ENCODE data around the gene KRT33B. TPM values are rescaled to one million over a fixed set of nuclear protein-coding genes. Genes with fewer than 3 reads are reported as not detected.

Gene KRT33B
- total and polyA plus RNA-seq, 2 of the 13 experiments (the other 11 are each of a cell fraction or from before 2014, with no cell fraction given): not detected

- ATAC-seq (no peak), DNase-seq (ENCODE audit: low spot score) (no peak), FAIRE-seq (no peak)
- Histone ChIP-seq H3K9ac (ENCODE audit: insufficient read depth, low read depth, low read length) (no peak overlapping the region), H3K4me2 (ENCODE audit: low read depth, low read length) (no peak overlapping the region), H3K4me1 (ENCODE audit: insufficient read depth, low read length) (peaks cover 8% of the 10 kb centered on the region; the same call in 1 of the 2 replicates), H2AFZ (ENCODE audit: low read length) (no peak overlapping the region), H4K20me1 (ENCODE audit: insufficient read depth, low read length) (no peaks in the 10 kb centered on the region), H3K27ac (ENCODE audit: extremely low read length, insufficient read depth, low read length) (no peak overlapping the region), H3K36me3 (replicated peaks in 1 of 2; ENCODE audit: control insufficient read depth in 1 of 2, insufficient read depth in 2 of 2, low read length in 2 of 2) (no peaks in the 10 kb centered on the region), H3K27me3 (ENCODE audit: control insufficient read depth in 1 of 2, insufficient read depth in 2 of 2, low read length in 2 of 2) (no peaks in the 10 kb centered on the region; a peak in 1 of 5 replicates), H3K4me3 (replicated peaks in 1 of 3; ENCODE audit: insufficient read depth in 1 of 3, low read depth in 2 of 3, low read length in 3 of 3) (no peak overlapping the region), H3K9me3 (ENCODE audit: low read length) (no peaks in the 10 kb centered on the region), H3K79me2 (ENCODE audit: insufficient read depth, low read length) (no peaks in the 10 kb centered on the region)
- intact Hi-C loops (cut with micrococcal nuclease; ENCODE audit: unreplicated experiment): no loop called here
- 35% methylated on average over 5 of the region's 5 CpGs for WGBS (ENCODE audit: low lambda C conversion rate)
- in situ Hi-C loops (cut with HindIII; ENCODE audit: extremely low pct_ligation_motif_present, low pct_unique_long_range_greater_than_20kb): no loop called here
- TF ChIP-seq ZC3H4 (CRISPR knock-in tag; IDR thresholded peaks at IDR 0.05; ENCODE audit: borderline replicate concordance) (no peak), ZBTB37 (CRISPR knock-in tag; IDR thresholded peaks at IDR 0.05) (no peak), CBX2 (IDR thresholded peaks at IDR 0.05; ENCODE audit: low read depth, low read length) (no peak), CBX2 (CRISPR knock-in tag; IDR thresholded peaks at IDR 0.05; ENCODE audit: low read depth) (no peak), ZNF501 (CRISPR knock-in tag; IDR thresholded peaks at IDR 0.05) (no peak), NRL (CRISPR knock-in tag; IDR thresholded peaks at IDR 0.05; ENCODE audit: borderline replicate concordance) (no peak), ZNF547 (CRISPR knock-in tag; IDR thresholded peaks at IDR 0.05) (no peak), ZNF563 (CRISPR knock-in tag; IDR thresholded peaks at IDR 0.05) (no peak), ZNF619 (CRISPR knock-in tag; IDR thresholded peaks at IDR 0.05) (no peak), ZNF883 (CRISPR knock-in tag; IDR thresholded peaks at IDR 0.05; ENCODE audit: not compliant biosample characterization) (no peak), EZH2 (conservative IDR thresholded peaks at IDR 0.05; ENCODE audit: low read depth, low read length) (no peak), ZNF468 (CRISPR knock-in tag; IDR thresholded peaks at IDR 0.05) (no peak), SIX1 (CRISPR knock-in tag; IDR thresholded peaks at IDR 0.05; ENCODE audit: borderline replicate concordance) (no peak)
- TF ChIP-seq, protein P1, sequence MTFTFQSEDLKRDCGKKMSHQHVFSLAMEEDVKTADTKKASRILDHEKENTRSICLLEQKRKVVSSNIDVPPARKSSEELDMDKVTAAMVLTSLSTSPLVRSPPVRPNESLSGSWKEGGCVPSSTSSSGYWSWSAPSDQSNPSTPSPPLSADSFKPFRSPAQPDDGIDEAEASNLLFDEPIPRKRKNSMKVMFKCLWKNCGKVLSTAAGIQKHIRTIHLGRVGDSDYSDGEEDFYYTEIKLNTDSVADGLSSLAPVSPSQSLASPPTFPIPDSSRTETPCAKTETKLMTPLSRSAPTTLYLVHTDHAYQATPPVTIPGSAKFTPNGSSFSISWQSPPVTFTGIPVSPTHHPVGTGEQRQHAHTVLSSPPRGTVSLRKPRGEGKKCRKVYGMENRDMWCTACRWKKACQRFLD (CRISPR knock-in tag; IDR thresholded peaks at IDR 0.05; ENCODE audit: borderline replicate concordance): no peak
- TF ChIP-seq, protein P2, sequence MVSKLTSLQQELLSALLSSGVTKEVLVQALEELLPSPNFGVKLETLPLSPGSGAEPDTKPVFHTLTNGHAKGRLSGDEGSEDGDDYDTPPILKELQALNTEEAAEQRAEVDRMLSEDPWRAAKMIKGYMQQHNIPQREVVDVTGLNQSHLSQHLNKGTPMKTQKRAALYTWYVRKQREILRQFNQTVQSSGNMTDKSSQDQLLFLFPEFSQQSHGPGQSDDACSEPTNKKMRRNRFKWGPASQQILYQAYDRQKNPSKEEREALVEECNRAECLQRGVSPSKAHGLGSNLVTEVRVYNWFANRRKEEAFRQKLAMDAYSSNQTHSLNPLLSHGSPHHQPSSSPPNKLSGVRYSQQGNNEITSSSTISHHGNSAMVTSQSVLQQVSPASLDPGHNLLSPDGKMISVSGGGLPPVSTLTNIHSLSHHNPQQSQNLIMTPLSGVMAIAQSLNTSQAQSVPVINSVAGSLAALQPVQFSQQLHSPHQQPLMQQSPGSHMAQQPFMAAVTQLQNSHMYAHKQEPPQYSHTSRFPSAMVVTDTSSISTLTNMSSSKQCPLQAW (CRISPR knock-in tag; IDR thresholded peaks at IDR 0.05): no peak
- POLR2A ChIA-PET: no interaction called here
- BruUV-seq (replicated peaks): no TSS peak
- CTCF ChIA-PET (ENCODE audit: low intra/inter-chr PET ratio, low total read pairs): no interaction called here
Observed at GRCh38 chr17:41360296-41360995, 9.2 kb downstream of the KRT33B start.
